HG02981 (cell line): ENCODE measurements around the gene ZNF768.
"Not testable (repeated sequence)": the region's sequence is repeated elsewhere in the genome, so short reads cannot be mapped to it uniquely, and the experiment has no call there.

ENCODE experiments used
- ATAC-seq: cut with Tn5 transposase; IDR thresholded peaks from one replicate; pipeline ENCODE4 v1.9.1; 2021; ENCODE audit warnings: mild to moderate bottlenecking, moderate library complexity; ENCODE audit not compliant: unreplicated experiment

ZNF768 gene

GRCh38 chr16:30556125-30556473 is 29.7 kb upstream of the ZNF768 start:
- ATAC-seq: no peak

DNA sequence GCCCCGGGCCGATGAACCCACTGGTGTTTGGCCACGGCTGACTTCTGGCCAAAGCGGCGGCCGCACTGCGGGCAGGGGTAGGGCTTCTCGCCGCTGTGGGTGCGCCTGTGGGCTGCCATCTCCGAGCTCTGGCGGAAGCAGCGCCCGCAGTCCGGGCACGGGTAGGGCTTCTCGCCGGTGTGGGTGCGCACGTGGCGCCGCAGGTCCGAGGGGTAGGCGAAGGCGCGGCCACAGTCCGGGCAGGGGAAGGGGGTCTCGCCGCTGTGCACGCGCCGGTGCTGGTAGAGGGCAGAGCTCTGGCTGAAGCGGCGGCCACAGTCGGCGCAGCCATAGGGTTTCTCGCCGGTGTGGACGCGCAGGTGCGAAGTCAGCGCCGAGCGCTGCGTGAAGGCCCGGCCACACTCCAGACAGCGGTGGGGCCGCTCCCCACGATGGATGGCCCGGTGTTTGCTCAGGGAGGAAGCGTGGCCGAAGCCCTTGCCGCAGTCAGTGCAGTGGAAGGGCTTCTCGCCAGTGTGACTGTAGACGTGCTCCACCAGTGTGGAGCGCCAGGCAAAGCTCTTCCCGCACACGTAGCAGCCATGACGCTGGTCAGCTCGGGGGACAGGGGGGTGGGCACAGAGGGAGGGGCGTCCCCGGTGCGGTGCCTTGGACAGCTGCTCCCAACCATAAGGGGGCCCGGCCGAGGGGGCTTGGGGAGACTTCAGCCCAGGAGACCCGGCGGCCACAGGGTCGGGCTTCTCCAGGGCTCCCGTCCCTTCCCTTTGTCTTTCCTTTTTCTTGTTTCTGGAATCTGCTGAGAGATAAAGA is 29.2 kb upstream of the ZNF768 start:
- no peak for ATAC-seq

GRCh38 chr16:30554557-30555314 is 28.4 kb upstream of the ZNF768 start:
- no peak for ATAC-seq

GRCh38 chr16:30553393-30553899 is 27.1 kb upstream of the ZNF768 start:
- ATAC-seq: no peak

- no peak for ATAC-seq
Observed at GRCh38 chr16:30552956-30553355, 26.6 kb upstream of the ZNF768 start.

DNA sequence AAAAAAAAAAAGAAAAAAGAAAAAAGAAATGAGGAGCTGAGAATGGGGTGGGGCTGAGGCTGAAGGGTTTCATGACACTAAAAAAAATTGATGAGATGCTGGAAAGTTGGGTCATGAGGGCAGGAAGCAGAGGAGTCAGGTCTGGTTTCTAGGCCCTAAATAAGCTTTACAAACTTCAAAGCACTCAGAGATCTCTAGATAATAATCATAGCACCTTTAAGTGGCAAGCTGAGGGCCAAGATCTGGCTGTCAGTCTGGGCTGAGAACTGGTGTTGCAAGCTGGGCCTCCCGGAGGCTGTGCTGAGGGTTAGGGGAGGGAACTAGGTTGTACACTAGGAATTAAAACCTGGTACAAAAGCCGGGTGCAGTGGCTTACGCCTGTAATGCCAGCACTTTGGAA is 25.4 kb upstream of the ZNF768 start:
- no peak for ATAC-seq

GRCh38 chr16:30548416-30549253 is 22.3 kb upstream of the ZNF768 start:
- ATAC-seq: no peak

- ATAC-seq: no peak
Observed at GRCh38 chr16:30546115-30546514, 19.7 kb upstream of the ZNF768 start.

- ATAC-seq: no peak
Observed at GRCh38 chr16:30543067-30543466, 16.7 kb upstream of the ZNF768 start.

GRCh38 chr16:30541502-30542329 is 15.3 kb upstream of the ZNF768 start:
- ATAC-seq: no peak

DNA sequence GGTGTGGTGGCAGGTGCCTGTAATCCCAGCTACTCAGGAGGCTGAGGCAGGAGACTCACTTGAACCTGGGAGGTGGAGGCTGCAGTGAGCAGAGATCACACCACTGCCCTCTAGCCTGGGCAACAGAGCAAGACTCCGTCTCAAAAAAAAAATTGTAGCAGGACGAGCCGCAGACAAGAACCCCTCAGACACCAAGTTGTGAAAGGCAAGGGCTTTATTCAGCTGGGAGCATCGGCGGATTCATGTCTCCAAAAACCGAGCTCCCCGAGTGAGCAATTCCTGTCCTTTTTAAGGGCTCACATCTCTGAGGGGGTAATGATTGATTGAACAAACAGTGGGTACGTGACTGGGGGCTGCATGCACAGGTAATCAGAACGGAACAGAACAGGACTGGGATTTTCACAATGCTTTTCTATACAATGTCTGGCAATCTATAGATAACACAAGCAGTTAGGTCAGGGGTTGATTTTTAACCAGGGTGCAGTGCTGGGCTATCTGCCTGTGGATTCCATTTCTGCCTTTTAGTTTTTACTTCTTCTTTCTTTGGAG is 14.6 kb upstream of the ZNF768 start:
- ATAC-seq: not testable (repeated sequence)

DNA sequence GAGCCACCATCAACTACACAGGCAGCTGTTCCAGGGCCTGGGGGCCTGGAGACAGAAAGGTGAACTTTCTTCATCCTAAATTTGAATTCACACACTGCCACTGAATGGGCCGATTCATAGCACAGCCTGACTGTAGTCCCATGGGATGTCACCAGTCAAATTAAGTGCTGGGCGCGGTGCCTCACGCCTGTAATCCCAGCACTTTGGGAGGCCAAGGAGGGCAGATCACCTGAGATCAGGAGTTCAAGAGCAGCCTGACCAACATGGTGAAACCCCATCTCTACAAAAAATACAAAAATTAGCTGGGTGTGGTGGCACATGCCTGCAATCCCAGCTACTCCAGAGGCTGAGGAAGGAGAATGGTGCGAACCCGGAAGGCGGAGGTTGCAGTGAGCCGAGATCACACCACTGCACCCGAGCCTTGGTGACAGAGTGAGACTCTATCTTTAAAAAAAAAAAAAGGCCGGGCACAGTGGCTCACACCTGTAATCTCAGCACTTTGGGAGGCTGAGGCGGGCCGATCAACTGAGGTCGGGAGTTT is 13.7 kb upstream of the ZNF768 start:
- not testable (repeated sequence) for ATAC-seq

GRCh38 chr16:30539000-30539964 is 12.9 kb upstream of the ZNF768 start:
- no peak for ATAC-seq

GRCh38 chr16:30536391-30537024 is 10.1 kb upstream of the ZNF768 start:
- ATAC-seq: not testable (repeated sequence)

- no peak for ATAC-seq
Observed at GRCh38 chr16:30535777-30536190, 9.4 kb upstream of the ZNF768 start.

DNA sequence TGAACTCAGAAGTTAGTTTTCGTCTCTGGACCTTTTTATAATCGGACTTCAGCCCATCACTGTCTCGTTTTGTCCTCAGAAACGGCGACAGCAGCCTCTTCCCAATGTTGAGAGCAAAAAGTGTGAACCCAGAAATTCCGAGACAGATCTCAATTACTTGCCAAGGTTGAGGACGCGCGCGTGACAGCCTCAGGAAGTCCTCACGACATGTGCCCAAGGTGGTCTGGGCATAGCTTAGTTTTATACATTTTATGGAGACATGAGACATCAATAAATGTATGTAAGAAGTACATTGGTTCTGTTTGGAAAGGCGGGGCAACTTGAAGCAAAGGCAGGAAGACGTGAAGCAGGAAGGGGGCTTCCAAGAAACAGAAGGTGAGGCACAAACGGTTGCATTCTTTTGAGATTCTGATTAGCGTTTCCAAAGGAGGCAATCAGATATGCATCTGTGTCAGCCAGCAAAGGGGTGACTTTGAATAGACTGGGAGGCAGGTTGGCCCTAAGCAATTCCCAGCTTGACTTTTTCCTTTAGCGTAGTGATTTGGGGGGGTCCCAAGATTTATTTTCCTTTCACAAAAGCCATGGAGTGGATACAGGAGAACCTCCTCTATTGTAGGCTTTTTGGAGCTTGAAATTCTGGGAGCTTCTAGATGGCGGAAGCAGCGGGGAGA is 8.9 kb upstream of the ZNF768 start:
- no peak for ATAC-seq

- ATAC-seq: no peak
Observed at GRCh38 chr16:30534368-30535105, 8.2 kb upstream of the ZNF768 start, which contains the start of gene ZNF747. ZNF747 (minus strand) TSS chr16:30534858; CDS start chr16:30534679, 179 bp downstream.
